Endothelial cell of umbilical vein (primary cell): ENCODE results near the gene FAM124B. TPM values are rescaled to one million over a fixed set of nuclear protein-coding genes. Genes with fewer than 3 reads are reported as not detected.

ENCODE experiments used
- BruUV-seq: library from RNA; stranded (reverse); fragments of 400-500 nt; replicated peaks from 2 replicates; lab custom pipeline; 2021; lab: Mats Ljungman, UMichigan
- CTCF ChIA-PET: fragments of 300-600, 350-600 bp; sonication (Branson Sonifier 250); formaldehyde crosslinking; loops from one replicate; lab custom pipeline; 2021; ENCODE audit warnings: antibody characterized with exemption, inconsistent platforms; lab: Charles Lee
- POLR2A ChIA-PET: fragments of 300-600, 350-600 bp; sonication (Branson Sonifier 250); formaldehyde crosslinking; loops from one replicate; lab custom pipeline; 2021; ENCODE audit warnings: antibody characterized with exemption, inconsistent platforms; lab: Charles Lee
- DNase-seq: peaks from one replicate; pipeline ENCODE4 v3.0.0-alpha.2; 2011; ENCODE audit warnings: low read depth, low spot score
- FAIRE-seq: peaks from 2 replicates; lab custom pipeline; 2011; peaks lifted over from hg19 to GRCh38; lab: Jason Lieb, UNC
- H2AFZ ChIP-seq: 2 replicates; pipeline ENCODE4 v1.6.0; 2012; ENCODE audit warnings: low read depth, low read length, control low read depth, inconsistent platforms
- H3K27ac ChIP-seq: 2 replicates; pipeline ENCODE4 v1.5.1; 2011; ENCODE audit warnings: low read depth, mild to moderate bottlenecking, control low read depth, low read length, moderate library complexity; ENCODE audit not compliant: insufficient read depth
- H3K27me3 ChIP-seq, 2 experiments: 2 replicates each; pipeline versions ENCODE4 v1.6.0 to v1.6.1; 2011; ENCODE audit warnings: low read length in 2 of 2, mixed read lengths in 1 of 2; ENCODE audit not compliant: control insufficient read depth in 2 of 2, insufficient read depth in 2 of 2
- H3K36me3 ChIP-seq, 2 experiments: 2 replicates in 1 of 2; 3 replicates in 1 of 2; pipeline ENCODE4 v1.5.1; 2011; ENCODE audit warnings: low read length in 2 of 2, mild to moderate bottlenecking in 1 of 2, moderate library complexity in 1 of 2; ENCODE audit not compliant: control insufficient read depth in 2 of 2, insufficient read depth in 2 of 2; ENCODE audit errors: extremely low read depth in 1 of 2
- H3K4me1 ChIP-seq: 3 replicates; pipeline ENCODE4 v1.5.1; 2011; ENCODE audit warnings: mild to moderate bottlenecking, low read length; ENCODE audit not compliant: control insufficient read depth, insufficient read depth; ENCODE audit errors: extremely low read depth
- H3K4me2 ChIP-seq: 2 replicates; pipeline ENCODE4 v1.6.1; 2011; ENCODE audit warnings: low read length, control low read depth, mixed read lengths; ENCODE audit not compliant: insufficient read depth
- H3K4me3 ChIP-seq, 3 experiments: fragments of 200-600 bp in 1 of 3; sonication (generic), shearing (Covaris generic) in 1 of 3; replicated peaks in 1 of 3; 2 replicates each; pipeline ENCODE4 v1.5.1; 2011 to 2016; ENCODE audit warnings: control low read depth in 3 of 3, low read length in 3 of 3, mild to moderate bottlenecking in 2 of 3, inconsistent platforms in 1 of 3, low read depth in 1 of 3, moderate library complexity in 1 of 3; ENCODE audit not compliant: insufficient read depth in 1 of 3
- H3K79me2 ChIP-seq: 2 replicates; pipeline ENCODE4 v1.6.0; 2012; ENCODE audit warnings: low read length, inconsistent platforms; ENCODE audit not compliant: control insufficient read depth, insufficient read depth
- H3K9ac ChIP-seq: replicated peaks from 2 replicates; pipeline ENCODE3; 2011; ENCODE audit warnings: low read length, control low read depth; ENCODE audit not compliant: insufficient read depth; ENCODE audit errors: extremely low read depth
- H3K9me1 ChIP-seq: replicated peaks from 3 replicates; pipeline ENCODE4 v1.6.0; 2011; ENCODE audit warnings: mild to moderate bottlenecking, low read length; ENCODE audit not compliant: control insufficient read depth, insufficient read depth; ENCODE audit errors: extremely low read depth
- H3K9me3 ChIP-seq: replicated peaks from 2 replicates; pipeline ENCODE4 v1.5.1; 2012; ENCODE audit warnings: low read length, inconsistent platforms; ENCODE audit not compliant: control insufficient read depth, insufficient read depth
- H4K20me1 ChIP-seq: replicated peaks from 2 replicates; pipeline ENCODE3; 2011; ENCODE audit warnings: mild to moderate bottlenecking, low read length; ENCODE audit not compliant: control insufficient read depth, insufficient read depth; ENCODE audit errors: extremely low read depth
- CTCF ChIP-seq, 2 donors: IDR thresholded peaks; 1 replicate in 1 of 2; 2 replicates in 1 of 2; pipeline ENCODE4 v1.5.1; 2011; ENCODE audit warnings: low read length in 2 of 2, mild to moderate bottlenecking in 2 of 2, moderate library complexity in 2 of 2, control low read depth in 1 of 2, inconsistent platforms in 1 of 2, low read depth in 1 of 2; ENCODE audit not compliant: insufficient read depth in 1 of 2; ENCODE audit errors: extremely low read depth in 1 of 2
- EZH2 ChIP-seq: IDR thresholded peaks from 2 replicates; pipeline ENCODE4 v1.6.1; 2012; ENCODE audit warnings: borderline replicate concordance, low read depth, mild to moderate bottlenecking, moderate library complexity, low read length, inconsistent platforms; ENCODE audit not compliant: severe bottlenecking
- FOS ChIP-seq: IDR thresholded peaks from 2 replicates; pipeline ENCODE4 v1.6.1; 2011; ENCODE audit warnings: mild to moderate bottlenecking, low read length, moderate library complexity, borderline replicate concordance; ENCODE audit not compliant: insufficient read depth
- GATA2 ChIP-seq: IDR thresholded peaks from 2 replicates; pipeline ENCODE4 v1.7.0; 2011; ENCODE audit warnings: low read depth, mild to moderate bottlenecking, moderate library complexity, mixed read lengths, low read length; ENCODE audit not compliant: insufficient read length, insufficient read depth
- JUN ChIP-seq: IDR thresholded peaks from 2 replicates; pipeline ENCODE4 v1.6.1; 2011; ENCODE audit warnings: borderline replicate concordance, low read depth; ENCODE audit not compliant: insufficient read length, insufficient read depth
- MAX ChIP-seq: IDR thresholded peaks from 2 replicates; pipeline ENCODE4 v1.6.1; 2011; ENCODE audit not compliant: insufficient read depth, insufficient read length
- dilution Hi-C: fragments of 300-500 bp; cut with MboI; formaldehyde crosslinking; loops from one replicate; pipeline ENCODE4 v1.15.0; 2019; ENCODE audit warnings: low sequenced_read_pairs; ENCODE audit not compliant: extremely low pct_ligation_motif_present
- intact Hi-C: fragments of 100-400 bp; cut with micrococcal nuclease; formaldehyde crosslinking; loops from one replicate; pipeline ENCODE4 v1.10.0; 2022
- polyA plus RNA-seq, 4 experiments: library from polyadenylated mRNA; depleted of rRNA in 3 of 4; stranded (reverse) in 3 of 4; unstranded in 1 of 4; fragments of >200 nt; gene quantifications; 2 replicates each; pipeline versions ENCODE4 v1.2.1 to v1.2.3, GENCODE V29; 2011 to 2012; ENCODE audit warnings: missing spikeins in 1 of 4
- total RNA-seq: library from RNA; stranded (reverse); gene quantifications from 2 replicates; pipeline ENCODE4 v1.2.3, GENCODE V29; 2021

Gene FAM124B
- total and polyA plus RNA-seq, 2 donors (not counting 3 experiments of a cell fraction or from before 2014, with no cell fraction given) = 82.0 to 119 TPM

GRCh38 chr2:224331698-224332097 lies 70.2 kb downstream of the FAM124B start:
- H3K9me3 ChIP-seq = no peaks in the 10 kb centered on the region
- H3K36me3 ChIP-seq = no peaks in the 10 kb centered on the region
- H3K4me3 ChIP-seq = no peak overlapping the region
- no peaks in the 10 kb centered on the region for H3K79me2 ChIP-seq
- peaks cover 2 to 4% of the 10 kb centered on the region in 2 experiments for H3K27me3 ChIP-seq
- CTCF ChIA-PET = interaction anchor here (1.4 kb wide), 1 partner anchor 361 kb away, joined by 5 read pairs; no protein-coding TSS in a partner anchor
- H3K27ac ChIP-seq = no peak overlapping the region
- no peaks in the 10 kb centered on the region for H3K4me1 ChIP-seq
- no TSS peak for BruUV-seq
- intact Hi-C loops = no loop called here
- H3K4me2 ChIP-seq = no peak overlapping the region
- dilution Hi-C loops = no loop called here
- POLR2A ChIA-PET = no interaction called here
- H3K9ac ChIP-seq = no peak overlapping the region
- TF ChIP-seq JUN = no peak
- no peak for TF ChIP-seq CTCF (IDR thresholded peaks at IDR 0.05; ENCODE audit: extremely low read depth in 1 of 2, insufficient read depth in 1 of 2, low read depth in 1 of 2, low read length in 2 of 2)
- no peak for TF ChIP-seq GATA2
- TF ChIP-seq EZH2 = no peak
- no peak for TF ChIP-seq MAX
- no peak for TF ChIP-seq FOS
- no peak for FAIRE-seq
- DNase-seq = no peak
- no peak overlapping the region for H2AFZ ChIP-seq
- H3K9me1 ChIP-seq = no peaks in the 10 kb centered on the region
- no peaks in the 10 kb centered on the region for H4K20me1 ChIP-seq
